ENCODE measurements around the gene C5orf15. TPM values are rescaled to one million over a fixed set of nuclear protein-coding genes. Genes with fewer than 3 reads are reported as not detected.

C5orf15 gene
- total RNA-seq, 1 experiment from 2014 or later = 28.8 TPM

DNA sequence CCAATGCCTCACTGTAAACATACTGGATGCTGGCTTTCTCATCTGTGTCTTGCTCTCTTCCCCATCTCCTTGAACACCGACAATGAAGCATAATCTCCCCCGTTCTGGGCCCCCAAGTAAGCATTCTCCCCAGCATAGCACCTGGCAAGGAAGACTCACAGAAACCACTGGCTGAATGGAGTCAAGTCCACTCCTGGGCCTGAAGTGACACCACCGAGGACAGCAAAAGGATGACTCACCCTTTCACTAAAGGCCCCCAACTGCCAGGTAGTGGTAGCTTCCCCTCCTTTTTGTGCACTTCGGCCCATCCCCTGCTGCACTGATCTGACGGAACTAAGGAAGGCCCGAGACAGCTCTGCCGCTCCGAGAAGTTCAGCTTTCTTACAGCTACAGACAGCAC, 26.9 kb upstream of the C5orf15 start (continued):
- TF ChIP-seq EZH2 (IDR thresholded peaks at IDR 0.05) (no peak), JUND (IDR thresholded peaks at IDR 0.05) (no peak), POLR2AphosphoS5 (IDR thresholded peaks at IDR 0.05; ENCODE audit: low read depth, low read length) (no peak), EGR1 (IDR thresholded peaks at IDR 0.05; ENCODE audit: low read depth) (no peak), CEBPB (IDR thresholded peaks at IDR 0.05; ENCODE audit: low read depth) (no peak), RAD21 (IDR thresholded peaks at IDR 0.05; ENCODE audit: low read depth) (no peak), ZFX (IDR thresholded peaks at IDR 0.05) (no peak), SRF (IDR thresholded peaks at IDR 0.05; ENCODE audit: low read depth) (no peak)

DNA sequence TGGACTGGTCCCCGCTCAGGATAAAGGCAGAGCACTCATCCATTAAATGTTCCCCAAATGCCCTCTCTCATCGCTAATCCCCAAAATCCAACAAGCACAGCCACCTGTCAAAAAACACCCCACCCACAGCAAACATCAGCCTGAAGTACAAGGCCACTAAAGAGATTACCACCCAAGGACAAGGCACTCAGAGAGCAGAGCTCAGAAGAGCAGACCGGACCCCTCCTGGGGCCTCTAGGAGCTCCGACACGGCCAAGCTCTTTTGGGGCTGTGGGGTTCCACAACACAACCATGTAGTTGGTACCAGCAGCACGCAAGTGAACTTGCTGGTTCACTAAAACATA, 26.5 kb upstream of the C5orf15 start:
- H3K4me1 ChIP-seq (ENCODE audit: control insufficient read depth in 1 of 2, insufficient read depth in 2 of 2, low read length in 2 of 2) = peaks cover 0 to 23% of the 10 kb centered on the region in 2 experiments; a peak in 3 of 4 replicates
- no peak overlapping the region for H3K4me3 ChIP-seq (replicated peaks in 1 of 2; ENCODE audit: low read depth in 1 of 2, low read length in 2 of 2)
- POLR2A ChIA-PET = no interaction called here
- intact Hi-C loops (cut with micrococcal nuclease) = no loop called here
- RAD21 ChIA-PET (ENCODE audit: low non-redundant PET in 1 of 2, low total read pairs in 2 of 2, uncharacterized antibody in 2 of 2, unreplicated experiment in 2 of 2) = interaction anchor here in 1 of 2 experiments (1.4 kb wide), 1 partner anchor 15 kb away, joined by 4 read pairs; no protein-coding TSS in a partner anchor
- no peak overlapping the region for H3K9ac ChIP-seq (ENCODE audit: low read length)
- BruUV-seq (replicated peaks) = no TSS peak
- peaks cover 100% of the 10 kb centered on the region for H3K79me2 ChIP-seq (ENCODE audit: insufficient read depth, low read length)
- no peak overlapping the region for H3K27ac ChIP-seq (ENCODE audit: low read depth, low read length)
- no peak for TF ChIP-seq POLR2AphosphoS5 (IDR thresholded peaks at IDR 0.05; ENCODE audit: low read depth, low read length)
- no peak for TF ChIP-seq POLR2A (IDR thresholded peaks at IDR 0.05; ENCODE audit: borderline replicate concordance, extremely low read depth, insufficient read depth, insufficient read length)
- CTCF ChIA-PET = no interaction called here
- DNase-seq (ENCODE audit: low read depth, low spot score) (no peak), ATAC-seq (no peak)
- no peak overlapping the region for H2AFZ ChIP-seq (ENCODE audit: low read depth, low read length, poor library complexity, severe bottlenecking)
- H3K9me2 ChIP-seq (ENCODE audit: insufficient read depth) = no peaks in the 10 kb centered on the region
- no peak overlapping the region for H3K4me2 ChIP-seq (ENCODE audit: low read length)
- peaks cover 61% of the 10 kb centered on the region; the same call in 1 of the 2 replicates for H4K20me1 ChIP-seq (ENCODE audit: insufficient read depth)
- H3K36me3 ChIP-seq (ENCODE audit: control insufficient read depth in 1 of 2, insufficient read depth in 2 of 2, low read length in 2 of 2) = peaks cover 17 to 21% of the 10 kb centered on the region in 2 experiments; a peak in 3 of 4 replicates
- H3K9me3 ChIP-seq (ENCODE audit: control insufficient read depth in 1 of 2, insufficient read depth in 1 of 2, low read depth in 1 of 2, low read length in 2 of 2) = no peaks in the 10 kb centered on the region
- H3K27me3 ChIP-seq (ENCODE audit: insufficient read depth, low read length) = no peaks in the 10 kb centered on the region

All from HCT116 (cell line).